ENCODE results near the gene KPNA4.

DNA sequence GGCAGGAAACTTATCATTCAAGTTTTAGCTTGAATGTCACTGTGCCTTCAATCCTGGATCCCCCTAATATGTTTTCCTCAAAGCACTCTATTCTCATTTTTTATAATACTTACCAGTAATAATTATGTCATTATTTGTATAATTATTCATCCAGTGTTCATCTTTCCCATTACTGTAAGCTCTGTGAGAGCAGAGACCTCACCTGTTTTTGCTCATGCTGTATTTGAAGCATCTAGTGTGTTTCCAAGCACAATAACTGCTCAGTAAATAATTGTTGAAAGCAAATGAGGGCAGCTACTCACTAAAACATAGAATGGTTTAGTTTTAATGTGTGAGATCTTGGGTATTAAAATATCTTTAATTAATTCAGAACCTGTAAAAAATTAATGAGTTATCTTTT lies 36.9 kb upstream of the KPNA4 start:
- TF ChIP-seq POLR2A (IDR thresholded peaks at IDR 0.05): no peak
- TF ChIP-seq, protein P1, sequence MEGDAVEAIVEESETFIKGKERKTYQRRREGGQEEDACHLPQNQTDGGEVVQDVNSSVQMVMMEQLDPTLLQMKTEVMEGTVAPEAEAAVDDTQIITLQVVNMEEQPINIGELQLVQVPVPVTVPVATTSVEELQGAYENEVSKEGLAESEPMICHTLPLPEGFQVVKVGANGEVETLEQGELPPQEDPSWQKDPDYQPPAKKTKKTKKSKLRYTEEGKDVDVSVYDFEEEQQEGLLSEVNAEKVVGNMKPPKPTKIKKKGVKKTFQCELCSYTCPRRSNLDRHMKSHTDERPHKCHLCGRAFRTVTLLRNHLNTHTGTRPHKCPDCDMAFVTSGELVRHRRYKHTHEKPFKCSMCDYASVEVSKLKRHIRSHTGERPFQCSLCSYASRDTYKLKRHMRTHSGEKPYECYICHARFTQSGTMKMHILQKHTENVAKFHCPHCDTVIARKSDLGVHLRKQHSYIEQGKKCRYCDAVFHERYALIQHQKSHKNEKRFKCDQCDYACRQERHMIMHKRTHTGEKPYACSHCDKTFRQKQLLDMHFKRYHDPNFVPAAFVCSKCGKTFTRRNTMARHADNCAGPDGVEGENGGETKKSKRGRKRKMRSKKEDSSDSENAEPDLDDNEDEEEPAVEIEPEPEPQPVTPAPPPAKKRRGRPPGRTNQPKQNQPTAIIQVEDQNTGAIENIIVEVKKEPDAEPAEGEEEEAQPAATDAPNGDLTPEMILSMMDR (IDR thresholded peaks at IDR 0.05): no peak
- no peak for TF ChIP-seq EP300 (IDR thresholded peaks at IDR 0.05)
